ENCODE results near the gene BTBD19. TPM values are rescaled to one million over a fixed set of nuclear protein-coding genes. Genes with fewer than 3 reads are reported as not detected.
"Not testable (repeated sequence)": the region's sequence is repeated elsewhere in the genome, so short reads cannot be mapped to it uniquely, and the experiment has no call there.

The BTBD19 gene
- polyA plus RNA-seq, 1 donor = 13.0 TPM

DNA sequence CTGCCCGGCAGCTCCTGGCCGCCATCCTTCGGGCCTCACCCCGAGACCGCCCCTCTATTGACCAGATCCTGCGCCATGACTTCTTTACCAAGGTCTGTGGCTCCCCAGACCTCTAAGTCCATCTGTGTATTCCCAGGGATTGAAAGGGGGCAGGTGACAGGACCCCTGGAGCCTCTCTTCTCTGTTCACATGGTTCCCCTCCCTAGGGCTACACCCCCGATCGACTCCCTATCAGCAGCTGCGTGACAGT, 5.3 kb upstream of the BTBD19 start:
- no CpG with 5 or more reads among the region's 9 CpGs for whole genome bisulfite sequencing (ENCODE audit: insufficient coverage, low lambda C conversion rate)
- DNase-seq = no peak
- H3K9me3 ChIP-seq (ENCODE audit: control insufficient read depth, low read depth, low read length) = no peaks in the 10 kb centered on the region
- no peak overlapping the region for H3K4me3 ChIP-seq (ENCODE audit: low read length)
- H3K36me3 ChIP-seq (ENCODE audit: control insufficient read depth, insufficient read depth, low read length) = peaks cover 33% of the 10 kb centered on the region
- peaks cover 37% of the 10 kb centered on the region for H3K4me1 ChIP-seq (ENCODE audit: control insufficient read depth, insufficient read depth, low read length)
- H3K27me3 ChIP-seq (ENCODE audit: control insufficient read depth, insufficient read depth, low read length) = no peaks in the 10 kb centered on the region
- H3K27ac ChIP-seq (ENCODE audit: low read length) = no peak overlapping the region

DNA sequence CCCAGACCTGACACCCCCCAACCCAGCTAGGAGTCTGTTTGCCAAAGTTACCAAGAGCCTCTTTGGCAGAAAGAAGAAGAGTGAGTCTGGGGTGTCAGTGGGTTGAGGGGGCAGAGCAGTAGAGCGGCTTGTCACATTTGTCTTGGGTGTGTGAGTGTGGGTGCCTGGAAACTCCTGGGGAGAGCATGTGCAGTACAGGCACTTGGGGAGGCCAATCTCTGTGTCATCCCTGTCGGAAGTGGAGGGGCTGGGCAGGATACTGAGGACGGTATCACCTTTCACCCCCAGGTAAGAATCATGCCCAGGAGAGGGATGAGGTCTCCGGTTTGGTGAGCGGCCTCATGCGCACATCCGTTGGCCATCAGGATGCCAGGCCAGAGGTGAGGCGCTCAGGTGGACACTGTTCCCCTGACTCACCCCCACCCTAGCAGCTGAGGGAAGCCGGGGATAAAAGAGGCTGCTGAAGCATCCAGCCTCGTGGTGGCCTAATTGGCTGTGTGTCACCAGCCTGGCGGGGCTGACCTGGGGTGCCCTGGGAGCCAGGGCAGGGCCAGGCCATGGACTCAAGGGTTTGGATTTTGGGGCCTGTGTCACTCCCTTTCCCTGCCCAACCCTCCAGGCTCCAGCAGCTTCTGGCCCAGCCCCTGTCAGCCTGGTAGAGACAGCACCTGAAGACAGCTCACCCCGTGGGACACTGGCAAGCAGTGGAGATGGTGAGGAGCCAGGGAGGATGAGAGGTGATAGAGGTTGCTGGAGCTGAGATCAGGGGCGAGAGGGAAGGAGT, 4.8 kb upstream of the BTBD19 start:
- no peaks in the 10 kb centered on the region for H3K9me3 ChIP-seq (ENCODE audit: control insufficient read depth, low read depth, low read length)
- WGBS (ENCODE audit: insufficient coverage, low lambda C conversion rate) = no CpG with 5 or more reads among the region's 13 CpGs
- no peak for DNase-seq

DNA sequence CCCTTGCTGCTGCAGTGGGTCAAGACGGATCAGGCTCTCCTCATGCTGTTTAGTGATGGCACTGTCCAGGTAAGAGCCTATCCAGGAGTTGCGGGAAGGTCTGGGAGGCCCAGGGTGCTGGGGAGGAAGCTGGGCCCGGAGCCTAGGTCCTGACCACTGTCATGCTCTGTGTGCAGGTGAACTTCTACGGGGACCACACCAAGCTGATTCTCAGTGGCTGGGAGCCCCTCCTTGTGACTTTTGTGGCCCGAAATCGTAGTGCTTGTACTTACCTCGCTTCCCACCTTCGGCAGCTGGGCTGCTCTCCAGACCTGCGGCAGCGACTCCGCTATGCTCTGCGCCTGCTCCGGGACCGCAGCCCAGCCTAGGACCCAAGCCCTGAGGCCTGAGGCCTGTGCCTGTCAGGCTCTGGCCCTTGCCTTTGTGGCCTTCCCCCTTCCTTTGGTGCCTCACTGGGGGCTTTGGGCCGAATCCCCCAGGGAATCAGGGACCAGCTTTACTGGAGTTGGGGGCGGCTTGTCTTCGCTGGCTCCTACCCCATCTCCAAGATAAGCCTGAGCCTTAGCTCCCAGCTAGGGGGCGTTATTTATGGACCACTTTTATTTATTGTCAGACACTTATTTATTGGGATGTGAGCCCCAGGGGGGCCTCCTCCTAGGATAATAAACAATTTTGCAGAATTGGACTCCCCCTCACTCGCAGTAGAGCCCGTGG, 2.9 kb upstream of the BTBD19 start:
- DNase-seq = no peak
- H3K27ac ChIP-seq (ENCODE audit: low read length) = no peak overlapping the region
- no peaks in the 10 kb centered on the region for H3K27me3 ChIP-seq (ENCODE audit: control insufficient read depth, insufficient read depth, low read length)
- H3K4me3 ChIP-seq (ENCODE audit: low read length) = no peak overlapping the region
- peaks cover 57% of the 10 kb centered on the region for H3K4me1 ChIP-seq (ENCODE audit: control insufficient read depth, insufficient read depth, low read length)
- peaks cover 33% of the 10 kb centered on the region for H3K36me3 ChIP-seq (ENCODE audit: control insufficient read depth, insufficient read depth, low read length)
- H3K9me3 ChIP-seq (ENCODE audit: control insufficient read depth, low read depth, low read length) = no peaks in the 10 kb centered on the region
- no CpG with 5 or more reads among the region's 20 CpGs for WGBS (ENCODE audit: insufficient coverage, low lambda C conversion rate)

More for the DNA sequence above, 4.8 kb upstream of the BTBD19 start:
- Histone ChIP-seq H3K36me3 (ENCODE audit: control insufficient read depth, insufficient read depth, low read length) (peaks cover 33% of the 10 kb centered on the region), H3K27ac (ENCODE audit: low read length) (no peak overlapping the region), H3K4me3 (ENCODE audit: low read length) (no peak overlapping the region), H3K4me1 (ENCODE audit: control insufficient read depth, insufficient read depth, low read length) (peaks cover 42% of the 10 kb centered on the region), H3K27me3 (ENCODE audit: control insufficient read depth, insufficient read depth, low read length) (no peaks in the 10 kb centered on the region)

DNA sequence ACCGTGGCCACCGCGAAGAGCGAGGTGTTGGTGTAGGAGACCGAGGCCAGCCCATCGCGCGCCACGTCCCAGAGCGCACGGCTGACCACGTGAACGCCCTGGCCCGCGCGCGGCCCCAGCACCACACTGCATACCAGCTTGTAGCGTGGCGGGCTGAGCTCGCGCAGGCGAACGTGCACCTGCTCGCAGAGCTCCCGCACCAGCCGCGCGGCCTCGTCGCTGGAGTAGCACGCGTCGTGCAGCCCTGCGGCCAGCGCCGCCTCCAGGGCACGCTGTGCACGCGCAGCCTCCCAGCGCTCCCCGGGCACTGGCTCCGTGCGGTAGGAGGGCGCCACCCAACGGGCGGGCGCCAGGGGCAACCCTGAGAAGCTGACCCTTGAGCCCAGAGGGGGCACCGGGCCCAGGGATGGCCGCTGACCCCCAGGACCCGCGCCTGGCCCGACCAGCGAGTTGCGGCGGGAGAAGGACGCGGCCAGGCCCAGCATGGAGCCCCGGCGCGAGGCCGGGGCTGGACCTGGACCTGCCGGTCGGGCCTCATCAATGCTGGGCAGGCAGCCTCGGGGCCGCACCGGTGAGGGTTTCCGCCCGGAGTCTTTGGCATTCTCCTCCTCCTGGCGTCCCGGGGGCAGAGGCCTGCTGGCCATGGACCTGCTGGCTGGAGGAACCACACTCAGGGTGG, 2.2 kb upstream of the BTBD19 start:
- DNase-seq = no peak
- H3K4me1 ChIP-seq (ENCODE audit: control insufficient read depth, insufficient read depth, low read length) = peaks cover 57% of the 10 kb centered on the region
- H3K36me3 ChIP-seq (ENCODE audit: control insufficient read depth, insufficient read depth, low read length) = peaks cover 33% of the 10 kb centered on the region
- no peaks in the 10 kb centered on the region for H3K27me3 ChIP-seq (ENCODE audit: control insufficient read depth, insufficient read depth, low read length)
- H3K4me3 ChIP-seq (ENCODE audit: low read length) = no peak overlapping the region
- no CpG with 5 or more reads among the region's 70 CpGs for WGBS (ENCODE audit: insufficient coverage, low lambda C conversion rate)
- no peaks in the 10 kb centered on the region for H3K9me3 ChIP-seq (ENCODE audit: control insufficient read depth, low read depth, low read length)
- peak overlapping the region; percentile 97 for H3K27ac ChIP-seq (ENCODE audit: low read length)

DNA sequence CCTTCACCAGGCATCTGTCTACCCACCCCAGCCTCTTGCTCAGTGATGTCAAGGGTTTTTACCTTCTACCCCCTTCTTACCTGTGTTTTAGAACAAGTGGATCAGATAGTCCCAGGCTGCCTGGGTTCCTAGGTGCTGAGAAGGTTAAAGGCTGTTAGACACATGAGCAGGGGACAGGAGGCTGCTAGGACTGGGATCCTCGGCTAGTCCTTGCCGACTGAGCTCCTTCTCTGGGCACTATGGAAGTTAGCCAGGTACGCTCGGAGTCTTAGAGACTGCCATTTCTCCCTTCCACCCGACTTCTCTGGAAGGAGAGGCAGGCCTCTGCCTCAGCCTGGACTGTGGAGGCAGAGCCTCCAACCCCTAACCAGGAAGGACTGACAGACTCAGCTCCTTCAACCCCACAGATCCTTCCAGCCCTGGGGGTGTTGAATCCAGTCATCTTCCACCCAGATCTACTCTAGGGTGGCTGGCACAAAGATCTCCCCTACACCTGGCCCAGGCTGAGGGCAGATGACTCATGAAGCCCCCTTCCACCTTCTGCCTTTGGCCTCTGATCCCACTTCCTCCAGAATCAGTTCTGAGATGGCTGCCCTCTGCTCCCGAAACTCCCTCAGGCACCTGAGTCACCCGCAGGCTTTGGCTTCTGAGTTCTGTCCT, 1.5 kb upstream of the BTBD19 start, which contains the start of gene DYNLT4:
DYNLT4 (minus strand) TSS at position 648 of the 660 bp plus-strand sequence. CDS start 683 bp downstream, outside the sequence.
- Histone ChIP-seq H3K4me1 (ENCODE audit: control insufficient read depth, insufficient read depth, low read length) (peaks cover 51% of the 10 kb centered on the region), H3K27ac (ENCODE audit: low read length) (peak within 1 kb of the TSS; percentile 97), H3K4me3 (ENCODE audit: low read length) (no peak within 1 kb of the TSS), H3K36me3 (ENCODE audit: control insufficient read depth, insufficient read depth, low read length) (peaks cover 33% of the 10 kb centered on the region), H3K9me3 (ENCODE audit: control insufficient read depth, low read depth, low read length) (no peaks in the 10 kb centered on the region), H3K27me3 (ENCODE audit: control insufficient read depth, insufficient read depth, low read length) (no peaks in the 10 kb centered on the region)
- DNase-seq = no peak
- WGBS (ENCODE audit: insufficient coverage, low lambda C conversion rate) = no CpG with 5 or more reads among the region's 7 CpGs

DNA sequence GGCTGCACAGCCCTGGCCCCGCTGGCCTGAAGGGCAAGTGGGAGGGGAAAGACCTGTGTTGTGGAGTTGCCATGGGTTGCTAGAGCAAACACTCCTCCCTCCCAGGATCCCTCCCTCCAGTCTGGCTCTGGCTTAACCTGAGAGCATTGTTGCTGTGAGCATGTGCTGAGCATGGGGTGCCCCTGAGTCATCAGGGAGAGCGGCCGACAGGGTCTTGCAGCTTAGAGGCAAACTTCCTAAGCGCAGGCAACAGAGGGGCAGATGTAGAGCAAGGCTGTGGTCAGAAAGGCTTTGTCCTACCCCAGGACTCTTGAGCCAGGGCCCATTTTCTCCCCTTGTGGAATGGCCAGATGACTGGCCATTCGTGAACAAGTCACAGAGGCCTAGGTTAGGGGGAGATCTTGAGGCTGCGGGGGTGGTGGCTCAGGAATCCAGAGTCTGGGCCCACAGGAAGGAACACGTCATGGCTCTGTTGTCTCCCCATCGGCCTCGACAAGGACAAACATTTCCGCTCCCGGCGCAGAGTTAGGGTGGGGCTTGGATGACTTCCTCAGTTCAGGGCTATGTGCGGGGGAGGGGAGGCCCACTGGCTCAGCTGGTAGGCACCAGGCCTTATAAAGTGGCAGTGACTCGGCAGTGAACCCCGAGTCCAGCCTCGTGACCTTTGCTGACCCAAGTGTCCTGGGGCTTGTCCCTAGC, 810 bp upstream of the BTBD19 start:
- no CpG with 5 or more reads among the region's 16 CpGs for WGBS (ENCODE audit: insufficient coverage, low lambda C conversion rate)
- peaks cover 44% of the 10 kb centered on the region for H3K4me1 ChIP-seq (ENCODE audit: control insufficient read depth, insufficient read depth, low read length)

DNA sequence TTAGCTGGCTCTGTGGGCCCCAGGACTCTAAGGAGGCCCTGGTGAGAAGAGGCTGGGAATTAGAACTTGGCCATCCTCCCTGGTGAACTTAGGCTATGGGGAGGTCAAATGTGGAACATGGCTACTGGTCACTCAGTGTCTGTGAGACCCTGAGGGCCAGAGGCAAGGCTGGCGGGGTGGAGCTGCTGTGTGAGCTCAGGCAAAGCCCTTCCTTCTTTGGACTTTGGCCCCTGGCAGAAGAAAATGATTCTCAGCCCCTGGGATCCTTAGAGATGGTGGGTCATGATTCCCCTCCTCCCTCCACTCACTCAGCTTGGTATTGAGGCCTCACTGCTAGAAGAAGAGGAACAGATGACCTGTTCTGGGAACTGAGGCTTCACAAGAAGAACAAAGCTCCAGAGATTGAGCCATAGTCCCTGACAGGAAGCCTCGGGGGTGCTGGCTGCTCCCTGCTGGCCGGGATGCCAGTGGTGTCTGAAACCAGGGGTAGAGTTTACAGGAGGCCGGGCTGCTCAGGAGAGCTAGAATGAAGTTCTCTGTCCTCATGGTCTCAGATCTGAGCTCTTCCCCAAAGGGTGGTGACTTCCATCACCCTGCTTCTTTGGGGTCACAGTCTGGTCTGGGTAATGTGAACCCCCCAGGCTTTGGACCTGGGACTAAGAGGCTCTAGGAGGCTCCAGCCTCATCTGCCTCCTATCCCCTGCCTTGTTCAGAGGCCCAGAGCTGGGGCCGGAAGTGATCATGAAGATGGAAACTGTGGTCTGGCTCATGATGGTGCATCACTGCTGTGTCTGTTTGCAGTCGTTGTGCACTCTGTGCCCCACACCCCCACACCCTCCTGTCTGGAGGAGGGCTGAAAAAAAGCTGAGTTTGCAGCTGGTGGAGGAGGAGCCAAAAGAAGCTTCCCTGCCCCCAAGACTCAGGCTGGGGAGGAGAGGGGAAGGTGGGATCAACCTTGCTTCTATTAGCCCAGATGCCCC, 905 bp downstream of the BTBD19 start:
- DNase-seq = peak; percentile 77 to 93
- Histone ChIP-seq H3K36me3 (ENCODE audit: control insufficient read depth, insufficient read depth, low read length) (peaks cover 18% of the 10 kb centered on the region), H3K4me3 (ENCODE audit: low read length) (peak overlapping the region; percentile 27), H3K27me3 (ENCODE audit: control insufficient read depth, insufficient read depth, low read length) (no peaks in the 10 kb centered on the region), H3K4me1 (ENCODE audit: control insufficient read depth, insufficient read depth, low read length) (peaks cover 46% of the 10 kb centered on the region), H3K27ac (ENCODE audit: low read length) (peak overlapping the region; percentile 97), H3K9me3 (ENCODE audit: control insufficient read depth, low read depth, low read length) (no peaks in the 10 kb centered on the region)
- no CpG with 5 or more reads among the region's 6 CpGs for WGBS (ENCODE audit: insufficient coverage, low lambda C conversion rate)

More for the DNA sequence above, 810 bp upstream of the BTBD19 start:
- H3K9me3 ChIP-seq (ENCODE audit: control insufficient read depth, low read depth, low read length) = no peaks in the 10 kb centered on the region
- peaks cover 33% of the 10 kb centered on the region for H3K36me3 ChIP-seq (ENCODE audit: control insufficient read depth, insufficient read depth, low read length)
- H3K27ac ChIP-seq (ENCODE audit: low read length) = peak overlapping the region; percentile 97
- H3K27me3 ChIP-seq (ENCODE audit: control insufficient read depth, insufficient read depth, low read length) = no peaks in the 10 kb centered on the region
- no peak overlapping the region for H3K4me3 ChIP-seq (ENCODE audit: low read length)
- DNase-seq = peak; percentile 95 to 97

DNA sequence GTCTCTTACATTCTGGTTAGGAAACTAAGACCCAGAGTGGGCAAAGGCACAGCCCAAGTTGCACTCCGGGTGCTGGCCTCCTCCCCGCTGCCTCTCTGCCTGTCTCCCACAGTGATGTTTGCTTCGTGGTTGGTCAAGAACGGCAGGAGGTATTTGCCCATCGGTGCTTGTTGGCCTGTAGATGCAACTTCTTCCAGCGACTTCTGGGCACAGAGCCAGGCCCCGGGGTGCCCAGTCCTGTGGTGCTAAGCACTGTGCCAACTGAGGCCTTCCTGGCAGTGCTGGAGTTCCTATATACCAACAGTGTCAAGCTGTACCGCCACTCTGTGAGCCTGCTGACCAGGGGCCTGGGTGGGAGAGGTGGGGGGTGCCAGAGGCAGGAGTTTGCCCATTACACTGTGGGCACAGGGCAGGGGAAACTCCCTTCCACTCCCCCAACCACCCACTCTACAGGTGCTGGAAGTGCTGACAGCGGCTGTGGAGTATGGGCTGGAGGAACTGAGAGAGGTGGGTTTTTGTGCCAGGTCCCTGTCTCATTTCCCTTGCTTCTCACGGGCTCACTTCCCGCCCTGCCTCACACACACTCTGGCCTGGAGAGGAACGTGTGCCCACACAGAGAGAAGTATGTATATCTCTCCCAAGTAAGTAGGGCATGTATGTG, 1.9 kb downstream of the BTBD19 start:
- DNase-seq = no peak
- no CpG with 5 or more reads among the region's 12 CpGs for WGBS (ENCODE audit: insufficient coverage, low lambda C conversion rate)
- Histone ChIP-seq H3K4me3 (ENCODE audit: low read length) (no peak overlapping the region), H3K36me3 (ENCODE audit: control insufficient read depth, insufficient read depth, low read length) (peaks cover 12% of the 10 kb centered on the region), H3K9me3 (ENCODE audit: control insufficient read depth, low read depth, low read length) (no peaks in the 10 kb centered on the region), H3K27me3 (ENCODE audit: control insufficient read depth, insufficient read depth, low read length) (no peaks in the 10 kb centered on the region), H3K4me1 (ENCODE audit: control insufficient read depth, insufficient read depth, low read length) (peaks cover 52% of the 10 kb centered on the region), H3K27ac (ENCODE audit: low read length) (peak overlapping the region; percentile 97)

DNA sequence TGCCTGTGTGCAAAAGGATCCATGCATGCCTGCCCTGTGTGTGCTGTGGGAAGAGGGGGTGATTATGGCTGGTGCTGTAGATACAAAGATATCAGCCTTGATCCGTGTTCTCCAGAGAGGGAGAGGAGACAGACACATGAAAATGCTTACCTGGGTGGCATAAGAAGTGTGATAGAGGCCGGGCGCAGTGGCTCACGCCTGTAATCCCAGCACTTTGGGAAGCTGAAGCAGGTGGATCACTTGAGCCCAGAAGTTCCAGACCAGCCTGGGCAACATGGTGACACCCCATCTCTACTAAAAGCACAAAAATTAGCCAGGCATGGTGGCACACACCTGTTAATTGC, 2.4 kb downstream of the BTBD19 start:
- DNase-seq; H3K4me3 ChIP-seq (ENCODE audit: low read length); H3K27ac ChIP-seq (ENCODE audit: low read length); H3K9me3 ChIP-seq (ENCODE audit: control insufficient read depth, low read depth, low read length); H3K36me3 ChIP-seq (ENCODE audit: control insufficient read depth, insufficient read depth, low read length); H3K27me3 ChIP-seq (ENCODE audit: control insufficient read depth, insufficient read depth, low read length): not testable (repeated sequence)
- WGBS (ENCODE audit: insufficient coverage, low lambda C conversion rate) = no CpG with 5 or more reads among the region's 4 CpGs
- H3K4me1 ChIP-seq (ENCODE audit: control insufficient read depth, insufficient read depth, low read length) = peaks cover 52% of the 10 kb centered on the region

Measured in large intestine (tissue), 3 donors.